ENCODE measurements around the gene LSP1.

The LSP1 gene

DNA sequence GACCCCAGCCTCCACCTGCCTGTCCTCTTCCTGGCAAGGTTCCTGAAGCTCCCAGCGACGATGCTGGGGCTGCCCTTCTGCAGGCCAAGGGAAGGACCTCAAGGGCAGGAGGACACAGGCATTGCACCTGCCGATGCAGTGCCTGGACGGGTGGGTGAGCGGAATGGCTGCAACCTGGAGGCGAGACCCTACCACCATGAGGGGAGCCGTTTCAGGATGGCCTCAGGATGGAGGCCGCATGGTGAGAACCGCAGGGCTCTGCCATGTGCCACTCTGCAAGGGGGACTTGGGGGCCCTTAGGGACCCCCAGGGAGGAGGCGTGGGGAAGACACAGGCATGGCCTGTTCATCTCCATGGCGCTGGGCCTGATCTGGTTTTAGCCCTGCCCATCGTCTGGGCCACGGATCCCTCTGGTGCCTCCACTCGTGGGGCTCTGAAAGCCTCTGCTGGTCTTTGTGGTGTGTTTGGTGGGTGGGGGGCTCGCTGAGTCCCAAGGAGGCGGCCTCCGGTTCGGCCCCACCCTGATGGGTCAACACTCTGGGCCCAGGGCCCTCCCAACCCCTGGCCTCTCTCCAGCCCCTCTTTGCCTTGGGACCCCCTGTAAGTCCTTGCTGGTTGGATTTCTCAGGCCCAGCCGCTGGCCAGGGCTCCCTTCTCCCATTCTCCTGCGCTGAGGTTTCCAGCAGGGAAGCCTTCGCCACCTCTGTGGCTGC, 1.3 kb upstream of the LSP1 start:
- no peak for DNase-seq

DNA sequence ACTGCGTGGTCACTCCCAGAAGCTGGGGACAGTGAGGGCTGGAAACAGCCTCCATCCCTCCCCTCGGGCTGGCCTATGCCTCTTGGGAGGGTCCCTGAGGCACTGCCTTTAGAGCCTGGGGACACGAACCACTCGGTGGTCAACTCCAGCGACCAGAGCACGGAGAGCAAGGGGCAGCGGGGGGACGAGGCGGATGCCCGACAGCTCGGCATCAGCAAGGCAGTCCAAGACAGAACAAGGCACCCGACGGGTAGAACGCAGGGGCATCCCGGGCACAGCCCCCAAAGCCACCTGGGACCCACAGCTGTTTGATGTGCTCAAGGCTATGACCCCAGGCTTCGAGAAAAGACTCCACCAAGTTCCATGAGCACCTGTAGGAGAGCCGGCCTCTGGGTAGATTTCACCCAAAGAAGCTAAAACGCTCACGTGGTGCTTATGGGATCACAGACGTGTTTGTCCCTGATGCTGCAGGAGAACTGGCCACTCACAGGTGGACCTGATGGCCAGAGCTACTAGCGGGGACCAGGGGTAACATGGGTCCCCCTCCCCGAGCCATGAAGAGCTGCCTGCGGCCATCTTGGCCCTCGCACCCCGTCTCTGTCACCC, 510 bp upstream of the LSP1 start:
- DNase-seq, result no peak

- no peak for DNase-seq
These were observed 670 bp downstream of the LSP1 start for GRCh38 chr11:1853376-1854131.

DNA sequence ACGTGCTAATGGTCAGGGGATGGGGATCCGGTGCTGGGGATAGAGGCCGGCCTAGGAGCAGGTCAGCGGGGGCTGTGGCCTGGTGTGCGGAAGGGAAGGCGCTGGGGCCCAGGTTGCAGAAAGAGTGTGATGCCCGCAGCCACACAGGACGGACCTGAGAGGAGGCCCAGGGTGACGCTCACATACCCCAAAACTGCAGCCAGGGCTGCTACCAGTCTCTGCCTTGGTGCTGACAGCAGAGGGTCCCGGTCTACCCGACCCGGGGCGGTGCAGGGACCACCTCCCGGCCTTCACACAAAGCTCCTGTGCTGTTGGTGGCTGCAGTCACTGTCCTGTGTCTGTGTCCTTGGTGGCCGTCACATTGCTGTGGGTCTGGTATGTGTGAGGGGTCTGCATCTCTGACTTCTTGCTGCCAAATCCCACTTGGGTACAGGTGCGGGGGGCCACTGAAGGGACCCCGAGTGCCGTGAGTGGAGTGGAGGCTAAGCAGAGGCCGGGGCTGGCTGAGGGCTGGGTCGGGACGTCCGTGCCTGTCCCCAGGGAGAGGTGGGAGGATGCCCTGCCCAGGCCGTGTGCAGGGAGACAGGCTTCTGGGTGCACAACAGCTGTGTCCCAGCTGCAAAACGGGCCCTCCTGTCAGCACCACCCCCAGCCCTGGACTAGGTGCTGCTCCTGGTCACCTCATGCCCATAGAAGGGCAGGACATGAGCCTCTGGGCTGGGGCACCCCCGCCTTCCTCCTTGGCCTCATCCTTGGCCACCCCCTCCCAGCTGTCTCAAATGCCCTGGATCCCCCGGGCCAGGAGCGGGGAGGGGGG, 1.5 kb downstream of the LSP1 start:
- DNase-seq, result no peak

- DNase-seq, result no peak
These were observed 2.3 kb downstream of the LSP1 start for GRCh38 chr11:1854949-1855885.

DNA sequence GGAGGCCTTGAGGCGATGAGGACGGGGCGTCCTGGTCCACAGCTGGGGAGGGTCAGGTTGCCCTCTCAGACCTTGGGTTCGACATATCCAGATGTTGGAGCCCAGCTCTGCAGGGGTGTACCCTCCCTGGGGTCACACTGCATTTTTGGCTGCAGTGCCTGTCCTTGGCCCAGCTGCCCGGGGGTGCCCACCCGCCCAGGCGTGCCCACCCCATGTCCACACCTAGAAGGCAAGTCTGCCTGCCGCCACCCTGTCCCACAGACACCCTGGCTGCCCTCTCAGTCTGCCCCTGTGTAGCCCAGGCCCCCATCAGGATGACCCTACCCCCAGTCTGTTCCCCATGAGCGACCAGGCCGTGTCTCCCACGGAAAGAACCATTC, 3.0 kb downstream of the LSP1 start:
- DNase-seq, result no peak

- DNase-seq, result no peak
These were observed 3.6 kb downstream of the LSP1 start for GRCh38 chr11:1856306-1857005.

DNA sequence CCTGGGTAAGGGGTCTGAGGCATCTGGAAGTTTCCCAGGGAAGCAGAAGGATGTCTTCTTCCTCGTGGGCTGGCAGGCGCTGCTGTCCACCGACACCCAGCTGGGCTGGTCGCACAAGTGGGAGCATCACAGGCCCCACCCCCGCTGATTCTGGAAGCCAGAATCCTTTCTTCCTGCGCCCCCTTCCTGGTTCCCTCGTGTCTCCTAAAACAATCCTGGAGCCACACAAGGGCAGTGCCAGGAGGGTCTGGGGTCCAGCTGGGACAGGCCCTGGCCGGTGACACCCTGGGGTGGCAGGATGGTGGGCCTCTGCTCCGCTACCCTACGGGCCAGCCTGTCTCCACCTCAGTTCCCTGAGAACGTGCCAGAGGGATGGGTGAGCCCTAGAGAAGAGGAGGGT, 4.2 kb downstream of the LSP1 start:
- DNase-seq, result no peak

DNA sequence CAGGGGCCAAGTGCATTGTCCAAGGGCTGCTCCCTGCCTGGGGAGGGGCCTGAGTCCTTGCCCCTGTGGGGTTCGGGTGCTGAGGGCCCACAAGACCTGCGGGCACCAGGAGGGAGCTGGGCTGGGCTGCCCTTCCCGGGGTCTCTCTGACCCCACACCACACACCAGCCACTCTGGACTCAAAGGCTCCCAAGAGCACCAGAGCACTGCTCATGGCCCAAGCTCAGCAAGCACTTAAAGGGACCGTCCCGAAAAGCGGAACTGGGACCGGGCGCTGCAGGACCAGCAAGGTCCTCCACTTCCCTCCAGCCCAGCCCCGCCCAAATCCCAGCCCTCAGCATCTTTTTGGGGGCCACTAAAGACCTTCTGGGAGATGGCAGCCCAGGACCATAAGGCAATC, 5.3 kb downstream of the LSP1 start:
- no peak for DNase-seq

DNA sequence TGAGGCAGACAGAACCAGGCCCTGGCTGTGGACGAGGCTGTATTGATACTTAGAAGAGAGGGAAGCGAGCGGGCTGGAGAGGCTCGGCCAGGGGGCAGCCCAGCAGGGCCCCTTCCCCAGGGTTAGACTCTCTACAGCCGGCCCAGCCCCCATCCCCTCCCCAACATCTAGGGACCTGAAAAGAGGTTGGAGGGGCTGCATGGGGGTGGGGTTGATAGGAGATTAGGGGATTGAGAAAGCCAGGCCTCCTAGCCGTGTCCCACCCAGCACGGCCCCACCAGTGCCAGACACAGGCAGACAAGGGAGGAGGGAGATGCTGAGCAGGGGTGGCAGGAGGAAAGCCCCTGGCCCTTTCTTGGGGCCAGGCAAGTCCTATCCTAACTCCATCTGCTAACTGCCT, 5.7 kb downstream of the LSP1 start:
- DNase-seq, result no peak

- DNase-seq, result no peak
These were observed 6.1 kb downstream of the LSP1 start for GRCh38 chr11:1859004-1859403.

DNA sequence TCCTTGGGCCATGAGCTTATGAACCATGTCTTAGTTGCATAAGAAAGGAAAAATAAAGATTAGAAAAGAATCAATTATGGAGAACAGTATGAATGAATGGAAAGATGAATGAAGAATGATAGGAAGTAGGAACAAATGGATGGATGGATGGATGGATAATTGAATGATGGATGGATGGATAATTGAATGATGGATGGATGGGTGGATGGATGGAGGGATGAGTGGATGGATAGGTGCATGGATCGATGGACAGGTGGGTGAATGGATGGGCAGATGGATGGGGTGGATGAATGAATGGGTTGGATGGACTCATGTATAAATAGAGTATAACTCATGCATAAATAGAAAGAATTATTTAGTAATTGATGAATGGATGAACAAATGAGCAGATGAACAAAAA, 7.2 kb downstream of the LSP1 start:
- no peak for DNase-seq

DNA sequence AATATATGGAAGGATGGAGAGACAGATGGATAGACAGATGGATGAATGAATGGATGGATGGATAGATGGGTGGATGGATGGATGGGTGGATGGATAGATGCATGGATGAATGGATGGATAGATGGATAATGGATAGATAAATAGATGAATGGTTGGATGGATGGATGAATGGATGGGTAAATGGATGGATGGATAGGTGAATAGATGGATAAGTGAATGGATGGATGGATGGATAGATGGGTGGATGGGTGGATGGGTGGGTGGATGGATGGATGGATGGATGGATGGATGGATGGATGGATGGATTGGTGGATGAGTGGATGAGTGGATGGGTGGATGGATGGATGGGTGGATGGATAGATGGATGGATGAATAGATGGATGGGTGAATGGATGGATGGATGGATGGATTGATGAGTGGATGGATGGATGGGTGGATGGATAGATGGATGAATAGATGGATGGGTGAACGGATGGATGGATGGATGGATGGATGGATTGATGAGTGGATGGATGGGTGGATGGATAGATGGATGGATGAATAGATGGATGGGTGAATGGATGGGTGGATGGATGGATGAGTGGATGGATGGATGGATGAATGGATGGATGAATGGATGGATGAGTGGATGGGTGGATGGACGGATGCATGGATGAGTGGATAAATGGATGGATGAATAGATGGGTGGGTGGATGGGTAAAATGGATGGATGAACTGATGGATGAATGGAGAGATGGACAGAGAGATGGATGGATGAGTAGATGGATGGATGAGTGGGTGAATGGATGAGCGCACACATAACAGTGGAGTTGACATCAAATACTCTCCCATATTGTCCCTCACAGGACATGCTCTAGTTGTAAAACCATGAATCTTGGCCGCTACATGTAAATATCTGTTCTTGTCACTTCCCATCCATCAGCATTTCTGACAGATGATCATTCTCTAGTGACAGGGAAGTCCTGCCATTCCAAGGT, 8.8 kb downstream of the LSP1 start:
- DNase-seq, result no peak

GRCh38 chr11:1862588-1863351, 9.9 kb downstream of the LSP1 start:
- peak; percentile 61 for DNase-seq

DNA sequence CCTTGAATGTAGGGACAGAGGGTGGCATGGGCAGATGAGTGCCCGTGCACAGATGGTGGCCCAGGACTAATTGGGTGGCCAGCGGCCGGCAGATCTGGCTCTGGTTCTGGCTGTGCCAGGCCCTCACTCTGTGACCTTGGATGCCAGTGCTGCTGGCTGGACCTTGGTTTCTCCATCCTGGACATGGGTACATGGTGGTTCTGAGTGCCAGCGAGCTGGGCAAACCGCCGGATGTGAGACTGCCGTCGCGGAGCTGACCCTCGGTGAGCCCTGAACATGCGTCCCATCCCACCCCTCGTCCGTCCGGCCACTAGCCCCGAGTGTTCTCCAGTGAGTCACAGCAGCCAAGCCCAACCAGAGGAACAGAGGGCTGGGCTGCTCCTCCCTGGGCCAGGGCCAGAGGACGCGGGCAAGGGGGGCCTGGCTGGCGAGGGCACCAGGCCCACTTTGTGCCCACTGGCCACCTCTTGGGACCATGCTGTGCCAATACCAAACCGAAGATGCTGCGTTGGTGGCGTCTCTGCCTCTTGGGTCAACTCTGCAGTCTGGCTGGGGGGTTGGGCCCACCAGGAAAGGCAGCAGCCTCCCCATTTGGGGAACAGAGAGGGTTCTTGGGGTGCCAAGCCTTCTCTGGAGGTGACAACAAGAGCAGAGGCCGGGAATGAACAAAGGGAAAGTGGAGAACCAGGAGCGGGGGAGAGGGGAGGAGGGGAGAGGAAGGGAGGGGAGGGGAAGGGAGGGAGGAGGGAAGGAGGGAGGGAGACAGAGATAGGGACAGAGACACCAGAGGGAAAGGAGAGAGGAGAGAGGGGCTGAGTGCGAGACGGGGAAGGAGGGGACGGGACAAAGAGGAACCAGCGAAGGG, 10.7 kb downstream of the LSP1 start:
- DNase-seq, result peak; percentile 91

- no peak for DNase-seq
These were observed 11.3 kb downstream of the LSP1 start for GRCh38 chr11:1864231-1864630.

DNA sequence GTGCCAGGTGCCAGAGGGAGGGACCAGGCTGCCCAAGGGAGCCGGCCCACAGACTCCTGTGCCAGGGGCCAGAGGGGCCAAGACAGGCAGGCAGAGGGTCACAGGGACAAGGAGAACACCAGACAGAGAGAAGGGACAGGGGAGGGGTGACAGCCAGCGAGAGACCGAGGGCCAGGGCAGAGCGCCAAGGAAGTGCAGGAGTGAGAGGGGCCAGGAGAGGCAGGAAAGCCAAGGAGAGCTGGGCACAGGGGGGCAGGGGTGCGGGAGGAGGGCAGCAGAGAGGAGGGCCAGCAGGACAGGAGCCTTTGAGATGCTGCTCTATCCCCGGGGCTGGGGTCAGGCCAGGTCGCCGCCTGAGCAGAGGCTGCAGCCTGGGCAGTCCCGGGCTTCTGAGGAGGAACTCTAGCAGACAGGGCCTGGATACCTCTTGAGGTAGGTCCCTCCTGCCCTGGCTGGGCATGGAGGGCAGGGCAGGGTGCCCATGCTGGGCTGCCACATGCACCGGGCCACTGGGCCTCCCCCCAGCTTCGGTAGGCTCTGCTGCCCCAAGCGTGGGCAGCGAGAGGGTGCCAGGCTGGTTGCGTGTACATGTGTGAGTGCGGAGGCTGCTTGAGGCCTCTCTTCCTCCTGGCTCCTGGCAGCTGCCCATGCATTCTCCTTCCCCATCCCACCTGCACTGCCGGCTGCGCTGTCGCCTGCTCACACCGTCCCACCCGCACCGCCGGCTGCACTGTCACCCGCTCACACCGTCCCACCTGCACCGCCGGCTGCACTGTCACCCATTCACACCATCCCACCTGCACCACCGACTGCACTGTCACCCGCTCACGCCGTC, 12.2 kb downstream of the LSP1 start:
- DNase-seq, result no peak

GRCh38 chr11:1866226-1866625, 13.3 kb downstream of the LSP1 start:
- no peak for DNase-seq

Measured in EL (cell line).